Panc1 (cell line): ENCODE data around the gene HOXD9. TPM values are rescaled to one million over a fixed set of nuclear protein-coding genes. Genes with fewer than 3 reads are reported as not detected.

Experiments used
- ATAC-seq: fragments of 200-7000 bp; cut with Tn5 transposase; 2 replicates; pipeline ENCODE4 v1.9.1; 2020; ENCODE audit warnings: mild to moderate bottlenecking, moderate library complexity
- BruUV-seq: library from RNA; stranded (reverse); fragments of 400-500 nt; replicated peaks from 2 replicates; lab custom pipeline; 2021; lab: Mats Ljungman, UMichigan
- CTCF ChIA-PET: fragments of 300-600 bp; sonication (Branson Sonifier 250); formaldehyde crosslinking; loops from one replicate; lab custom pipeline; 2022; ENCODE audit warnings: antibody characterized with exemption; lab: Charles Lee
- POLR2A ChIA-PET: fragments of 300-600 bp; sonication (Branson Sonifier 250); formaldehyde crosslinking; loops from one replicate; lab custom pipeline; 2022; ENCODE audit warnings: antibody characterized with exemption; lab: Charles Lee
- DNase-seq: peaks from one replicate; pipeline ENCODE4 v3.0.0-alpha.2; 2010; ENCODE audit warnings: low read depth, low spot score
- H3K27ac ChIP-seq: 2 replicates; pipeline ENCODE4 v1.5.1; 2011; ENCODE audit warnings: mild to moderate bottlenecking, low read length, inconsistent platforms
- H3K27me3 ChIP-seq: fragments of 200-500 bp; sonication (Bioruptor generic); 2 replicates; pipeline ENCODE4 v1.6.0; 2014; ENCODE audit warnings: low read length, inconsistent platforms; ENCODE audit not compliant: control insufficient read depth, insufficient read depth
- H3K36me3 ChIP-seq: fragments of 200-500 bp; sonication (Bioruptor generic); 2 replicates; pipeline ENCODE4 v1.5.1; 2014; ENCODE audit warnings: inconsistent platforms, mild to moderate bottlenecking, low read length, moderate library complexity; ENCODE audit not compliant: control insufficient read depth, insufficient read depth
- H3K4me1 ChIP-seq: 2 replicates; pipeline ENCODE4 v1.5.1; 2011; ENCODE audit warnings: inconsistent platforms, mild to moderate bottlenecking, low read length, moderate library complexity; ENCODE audit not compliant: control insufficient read depth, insufficient read depth
- H3K4me3 ChIP-seq, 2 experiments: 2 replicates each; pipeline ENCODE4 v1.5.1; 2011 to 2012; ENCODE audit warnings: low read depth in 2 of 2, low read length in 2 of 2, mild to moderate bottlenecking in 2 of 2, inconsistent platforms in 1 of 2, moderate library complexity in 1 of 2
- H3K9me3 ChIP-seq: fragments of 200-500 bp; sonication (Bioruptor generic); 2 replicates; pipeline ENCODE4 v1.5.1; 2014; ENCODE audit warnings: low read depth, mild to moderate bottlenecking, inconsistent platforms, low read length, moderate library complexity; ENCODE audit not compliant: control insufficient read depth, insufficient read depth
- CTCF ChIP-seq: fragments of 450-650 bp; IDR thresholded peaks from 2 replicates; pipeline ENCODE4 v1.5.1; 2017; ENCODE audit warnings: mild to moderate bottlenecking
- POLR2AphosphoS5 ChIP-seq: IDR thresholded peaks from 2 replicates; pipeline ENCODE4 v1.6.1; 2012; ENCODE audit warnings: mild to moderate bottlenecking, low read depth, low read length, moderate library complexity
- SIN3A ChIP-seq: IDR thresholded peaks from 2 replicates; pipeline ENCODE4 v1.6.1; 2012; ENCODE audit warnings: low read depth, mild to moderate bottlenecking, low read length, moderate library complexity, borderline replicate concordance; ENCODE audit not compliant: insufficient read depth
- TCF7L2 ChIP-seq: IDR thresholded peaks from 2 replicates; pipeline ENCODE4 v1.6.1; 2011; ENCODE audit warnings: mild to moderate bottlenecking, low read depth, low read length, inconsistent platforms
- in situ Hi-C: cut with HindIII; loops from 2 replicates; pipeline ENCODE4 v1.10.0; 2016; ENCODE audit warnings: low sequenced_read_pairs, low pct_unique_long_range_greater_than_20kb
- intact Hi-C: fragments of 100-400 bp; cut with micrococcal nuclease; formaldehyde crosslinking; loops from one replicate; pipeline ENCODE4 v1.10.0; 2022; ENCODE audit not compliant: unreplicated experiment
- total RNA-seq: library from RNA; stranded (reverse); gene quantifications from one replicate; pipeline ENCODE4 v1.2.1, GENCODE V29; 2021; ENCODE audit not compliant: unreplicated experiment
- TF ChIP-seq, protein P1 (sequence below), 2 experiments: IDR thresholded peaks; 2 replicates each; pipeline ENCODE4 v1.6.1; 2011 to 2012; ENCODE audit warnings: low read depth in 2 of 2, control low read depth in 1 of 2, low read length in 1 of 2, mild to moderate bottlenecking in 1 of 2, moderate library complexity in 1 of 2; ENCODE audit not compliant: insufficient read depth in 1 of 2

Gene HOXD9
- total RNA-seq, 1 experiment from 2014 or later: 0.15 TPM

GRCh38 chr2:176076063-176076462 lies 46.5 kb upstream of the HOXD9 start:
- CTCF ChIA-PET: no interaction called here
- in situ Hi-C loops: no loop called here

GRCh38 chr2:176076796-176077195 lies 45.7 kb upstream of the HOXD9 start:
- intact Hi-C loops: no loop called here
- in situ Hi-C loops: no loop called here
- Histone ChIP-seq H3K36me3 (no peaks in the 10 kb centered on the region), H3K27ac (no peak overlapping the region), H3K27me3 (peaks cover 18% of the 10 kb centered on the region), H3K4me3 (no peak overlapping the region), H3K9me3 (no peaks in the 10 kb centered on the region), H3K4me1 (no peaks in the 10 kb centered on the region; the same call in 1 of the 2 replicates)
- DNase-seq (no peak), ATAC-seq (no peak)
- TF ChIP-seq, protein P1, sequence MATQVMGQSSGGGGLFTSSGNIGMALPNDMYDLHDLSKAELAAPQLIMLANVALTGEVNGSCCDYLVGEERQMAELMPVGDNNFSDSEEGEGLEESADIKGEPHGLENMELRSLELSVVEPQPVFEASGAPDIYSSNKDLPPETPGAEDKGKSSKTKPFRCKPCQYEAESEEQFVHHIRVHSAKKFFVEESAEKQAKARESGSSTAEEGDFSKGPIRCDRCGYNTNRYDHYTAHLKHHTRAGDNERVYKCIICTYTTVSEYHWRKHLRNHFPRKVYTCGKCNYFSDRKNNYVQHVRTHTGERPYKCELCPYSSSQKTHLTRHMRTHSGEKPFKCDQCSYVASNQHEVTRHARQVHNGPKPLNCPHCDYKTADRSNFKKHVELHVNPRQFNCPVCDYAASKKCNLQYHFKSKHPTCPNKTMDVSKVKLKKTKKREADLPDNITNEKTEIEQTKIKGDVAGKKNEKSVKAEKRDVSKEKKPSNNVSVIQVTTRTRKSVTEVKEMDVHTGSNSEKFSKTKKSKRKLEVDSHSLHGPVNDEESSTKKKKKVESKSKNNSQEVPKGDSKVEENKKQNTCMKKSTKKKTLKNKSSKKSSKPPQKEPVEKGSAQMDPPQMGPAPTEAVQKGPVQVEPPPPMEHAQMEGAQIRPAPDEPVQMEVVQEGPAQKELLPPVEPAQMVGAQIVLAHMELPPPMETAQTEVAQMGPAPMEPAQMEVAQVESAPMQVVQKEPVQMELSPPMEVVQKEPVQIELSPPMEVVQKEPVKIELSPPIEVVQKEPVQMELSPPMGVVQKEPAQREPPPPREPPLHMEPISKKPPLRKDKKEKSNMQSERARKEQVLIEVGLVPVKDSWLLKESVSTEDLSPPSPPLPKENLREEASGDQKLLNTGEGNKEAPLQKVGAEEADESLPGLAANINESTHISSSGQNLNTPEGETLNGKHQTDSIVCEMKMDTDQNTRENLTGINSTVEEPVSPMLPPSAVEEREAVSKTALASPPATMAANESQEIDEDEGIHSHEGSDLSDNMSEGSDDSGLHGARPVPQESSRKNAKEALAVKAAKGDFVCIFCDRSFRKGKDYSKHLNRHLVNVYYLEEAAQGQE (IDR thresholded peaks at IDR 0.05; ENCODE audit: insufficient read depth in 1 of 2, low read depth in 2 of 2, low read length in 1 of 2): no peak
- TF ChIP-seq SIN3A (no peak), POLR2AphosphoS5 (no peak), TCF7L2 (no peak), CTCF (no peak)
- BruUV-seq: no TSS peak
- CTCF ChIA-PET: no interaction called here
- POLR2A ChIA-PET: no interaction called here

More at GRCh38 chr2:176076063-176076462, 46.5 kb upstream of the HOXD9 start:
- Histone ChIP-seq H3K4me3 (no peak overlapping the region), H3K9me3 (no peaks in the 10 kb centered on the region), H3K27ac (no peak overlapping the region), H3K36me3 (no peaks in the 10 kb centered on the region), H3K27me3 (peaks cover 18% of the 10 kb centered on the region), H3K4me1 (no peaks in the 10 kb centered on the region; the same call in 1 of the 2 replicates)
- ATAC-seq (no peak), DNase-seq (no peak)
- intact Hi-C loops: no loop called here
- BruUV-seq: no TSS peak
- POLR2A ChIA-PET: no interaction called here
- no peak for TF ChIP-seq POLR2AphosphoS5
- TF ChIP-seq, protein P1 (IDR thresholded peaks at IDR 0.05; ENCODE audit: insufficient read depth in 1 of 2, low read depth in 2 of 2, low read length in 1 of 2): no peak
- TF ChIP-seq SIN3A: no peak
- no peak for TF ChIP-seq CTCF
- TF ChIP-seq TCF7L2: no peak
